ENCODE results near the gene CREG1. TPM values are rescaled to one million over a fixed set of nuclear protein-coding genes. Genes with fewer than 3 reads are reported as not detected.

Gene CREG1
- total RNA-seq, 1 donor from 2014 or later, result 36.0 TPM

DNA sequence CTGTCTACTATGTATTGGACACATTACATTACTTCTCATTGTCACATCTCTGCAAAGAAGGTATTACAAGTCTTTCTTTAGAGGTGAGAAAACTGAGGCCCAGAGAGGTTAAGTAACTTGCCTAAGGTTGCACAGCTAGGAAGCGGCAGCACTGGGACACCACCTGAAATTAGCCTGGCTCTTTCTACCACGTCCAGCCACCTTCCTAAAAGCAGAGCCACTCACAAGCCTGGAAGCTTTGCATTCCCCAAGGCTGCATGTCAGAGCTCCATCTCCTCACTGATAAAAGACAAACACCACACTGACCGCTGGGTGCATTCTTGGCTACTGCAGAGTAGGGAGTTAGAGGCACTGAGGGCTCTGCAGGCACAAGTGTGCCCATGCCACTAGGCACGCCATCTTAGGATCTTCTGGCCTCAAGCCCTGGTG lies 37.7 kb downstream of the CREG1 start:
- no peaks in the 10 kb centered on the region for H3K36me3 ChIP-seq (ENCODE audit: insufficient read depth, low read length)
- H3K79me2 ChIP-seq (ENCODE audit: insufficient read depth, low read length), result no peaks in the 10 kb centered on the region

DNA sequence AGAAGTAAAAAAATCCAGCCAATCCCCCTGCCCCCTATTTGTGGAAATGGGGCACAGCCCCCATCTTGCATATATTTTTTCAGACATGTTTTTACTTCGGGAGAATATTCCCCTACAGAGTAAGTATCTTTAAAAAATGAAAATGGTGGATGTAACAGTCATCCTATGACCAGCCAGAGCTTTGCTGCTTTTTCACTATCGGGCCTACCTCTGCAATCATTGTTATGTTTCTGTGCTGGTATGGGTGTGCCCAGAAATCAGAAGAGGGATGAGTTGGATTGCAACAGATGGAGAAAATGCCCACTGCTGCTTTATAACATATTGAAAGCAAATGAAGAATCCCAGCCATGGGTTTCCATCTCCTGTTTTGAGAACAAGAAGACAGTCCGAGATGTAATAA lies 38.1 kb downstream of the CREG1 start:
- peaks cover 24% of the 10 kb centered on the region for H3K27me3 Mint-ChIP-seq (ENCODE audit: low read depth, unreplicated experiment)
- H3K27ac Mint-ChIP-seq (ENCODE audit: unreplicated experiment), result no peak overlapping the region
- no peaks in the 10 kb centered on the region for H3K36me3 Mint-ChIP-seq (ENCODE audit: low read depth, unreplicated experiment)
- Histone ChIP-seq H3K4me2 (ENCODE audit: low read length) (no peak overlapping the region), H3K79me2 (ENCODE audit: insufficient read depth, low read length) (no peaks in the 10 kb centered on the region), H3K36me3 (ENCODE audit: insufficient read depth, low read length) (no peaks in the 10 kb centered on the region), H3K27me3 (ENCODE audit: insufficient read depth, low read length) (peaks cover 6% of the 10 kb centered on the region), H3K9ac (ENCODE audit: low read length) (no peak overlapping the region), H3K4me3 (ENCODE audit: insufficient read depth, low read depth, low read length) (no peak overlapping the region), H4K20me1 (ENCODE audit: insufficient read depth, low read length) (no peaks in the 10 kb centered on the region), H3K9me3 (ENCODE audit: insufficient read depth, low read depth, low read length) (no peaks in the 10 kb centered on the region), H3K27ac (ENCODE audit: low read depth, low read length) (no peak overlapping the region), H2AFZ (ENCODE audit: low read depth, low read length) (no peak overlapping the region), H3K4me1 (ENCODE audit: insufficient read depth, low read length) (no peaks in the 10 kb centered on the region)
- no peak for DNase-seq (ENCODE audit: low read depth)
- no peaks in the 10 kb centered on the region for H3K9me3 Mint-ChIP-seq (ENCODE audit: unreplicated experiment)
- FAIRE-seq, result no peak
- no peak overlapping the region for H3K4me3 Mint-ChIP-seq (ENCODE audit: unreplicated experiment)
- H3K4me1 Mint-ChIP-seq (ENCODE audit: low read depth, unreplicated experiment), result no peaks in the 10 kb centered on the region
- no peak for TF ChIP-seq EZH2 (IDR thresholded peaks at IDR 0.05; ENCODE audit: insufficient read depth, low read length)
- TF ChIP-seq, protein P1, sequence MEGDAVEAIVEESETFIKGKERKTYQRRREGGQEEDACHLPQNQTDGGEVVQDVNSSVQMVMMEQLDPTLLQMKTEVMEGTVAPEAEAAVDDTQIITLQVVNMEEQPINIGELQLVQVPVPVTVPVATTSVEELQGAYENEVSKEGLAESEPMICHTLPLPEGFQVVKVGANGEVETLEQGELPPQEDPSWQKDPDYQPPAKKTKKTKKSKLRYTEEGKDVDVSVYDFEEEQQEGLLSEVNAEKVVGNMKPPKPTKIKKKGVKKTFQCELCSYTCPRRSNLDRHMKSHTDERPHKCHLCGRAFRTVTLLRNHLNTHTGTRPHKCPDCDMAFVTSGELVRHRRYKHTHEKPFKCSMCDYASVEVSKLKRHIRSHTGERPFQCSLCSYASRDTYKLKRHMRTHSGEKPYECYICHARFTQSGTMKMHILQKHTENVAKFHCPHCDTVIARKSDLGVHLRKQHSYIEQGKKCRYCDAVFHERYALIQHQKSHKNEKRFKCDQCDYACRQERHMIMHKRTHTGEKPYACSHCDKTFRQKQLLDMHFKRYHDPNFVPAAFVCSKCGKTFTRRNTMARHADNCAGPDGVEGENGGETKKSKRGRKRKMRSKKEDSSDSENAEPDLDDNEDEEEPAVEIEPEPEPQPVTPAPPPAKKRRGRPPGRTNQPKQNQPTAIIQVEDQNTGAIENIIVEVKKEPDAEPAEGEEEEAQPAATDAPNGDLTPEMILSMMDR (IDR thresholded peaks at IDR 0.05; ENCODE audit: insufficient read depth, low read depth, low read length), result no peak

More for the DNA sequence above, 37.7 kb downstream of the CREG1 start:
- no peak for FAIRE-seq
- no peak overlapping the region for H3K4me3 Mint-ChIP-seq (ENCODE audit: unreplicated experiment)
- Histone ChIP-seq H3K4me2 (ENCODE audit: low read length) (no peak overlapping the region), H2AFZ (ENCODE audit: low read depth, low read length) (no peak overlapping the region), H3K4me1 (ENCODE audit: insufficient read depth, low read length) (no peaks in the 10 kb centered on the region), H3K9me3 (ENCODE audit: insufficient read depth, low read depth, low read length) (no peaks in the 10 kb centered on the region), H3K4me3 (ENCODE audit: insufficient read depth, low read depth, low read length) (no peak overlapping the region), H3K27ac (ENCODE audit: low read depth, low read length) (no peak overlapping the region), H3K9ac (ENCODE audit: low read length) (no peak overlapping the region), H3K27me3 (ENCODE audit: insufficient read depth, low read length) (peaks cover 6% of the 10 kb centered on the region), H4K20me1 (ENCODE audit: insufficient read depth, low read length) (no peaks in the 10 kb centered on the region)
- peaks cover 21% of the 10 kb centered on the region for H3K27me3 Mint-ChIP-seq (ENCODE audit: low read depth, unreplicated experiment)
- no peak for TF ChIP-seq EZH2 (IDR thresholded peaks at IDR 0.05; ENCODE audit: insufficient read depth, low read length)
- TF ChIP-seq, protein P1 (IDR thresholded peaks at IDR 0.05; ENCODE audit: insufficient read depth, low read depth, low read length), result no peak
- DNase-seq (ENCODE audit: low read depth), result no peak
- H3K9me3 Mint-ChIP-seq (ENCODE audit: unreplicated experiment), result no peaks in the 10 kb centered on the region
- no peak overlapping the region for H3K27ac Mint-ChIP-seq (ENCODE audit: unreplicated experiment)
- H3K4me1 Mint-ChIP-seq (ENCODE audit: low read depth, unreplicated experiment), result no peaks in the 10 kb centered on the region
- H3K36me3 Mint-ChIP-seq (ENCODE audit: low read depth, unreplicated experiment), result no peaks in the 10 kb centered on the region

DNA sequence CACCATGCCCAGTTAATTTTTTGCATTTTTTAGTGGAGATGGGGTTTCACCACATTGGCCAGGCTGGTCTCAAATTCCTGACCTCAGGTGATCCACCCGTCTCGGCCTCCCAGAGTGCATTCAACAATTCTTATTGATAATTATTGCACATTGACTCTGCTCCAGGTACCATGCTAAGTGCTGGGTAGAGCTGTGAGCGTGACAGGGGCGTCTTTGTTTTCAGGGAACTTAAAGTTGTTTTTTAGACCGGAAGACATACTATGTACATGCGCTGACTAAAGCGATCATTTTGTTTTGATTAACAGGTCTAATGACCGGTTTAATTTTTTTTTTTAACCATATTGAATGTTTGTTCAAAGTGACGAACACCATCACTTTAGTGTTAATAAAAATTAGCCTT lies 39.3 kb downstream of the CREG1 start:
- Mint-ChIP-seq H3K27me3 (ENCODE audit: low read depth, unreplicated experiment) (peaks cover 22% of the 10 kb centered on the region), H3K36me3 (ENCODE audit: low read depth, unreplicated experiment) (no peaks in the 10 kb centered on the region), H3K4me1 (ENCODE audit: low read depth, unreplicated experiment) (no peaks in the 10 kb centered on the region), H3K27ac (ENCODE audit: unreplicated experiment) (no peak overlapping the region), H3K9me3 (ENCODE audit: unreplicated experiment) (no peaks in the 10 kb centered on the region), H3K4me3 (ENCODE audit: unreplicated experiment) (no peak overlapping the region)
- H3K79me2 ChIP-seq (ENCODE audit: insufficient read depth, low read length), result no peaks in the 10 kb centered on the region
- no peak overlapping the region for H3K4me3 ChIP-seq (ENCODE audit: insufficient read depth, low read depth, low read length)
- FAIRE-seq (no peak), DNase-seq (ENCODE audit: low read depth) (no peak)
- H3K27me3 ChIP-seq (ENCODE audit: insufficient read depth, low read length), result peaks cover 3% of the 10 kb centered on the region
- no peak overlapping the region for H2AFZ ChIP-seq (ENCODE audit: low read depth, low read length)
- no peaks in the 10 kb centered on the region for H3K36me3 ChIP-seq (ENCODE audit: insufficient read depth, low read length)
- no peak overlapping the region for H3K4me2 ChIP-seq (ENCODE audit: low read length)
- H3K4me1 ChIP-seq (ENCODE audit: insufficient read depth, low read length), result no peaks in the 10 kb centered on the region
- no peak overlapping the region for H3K9ac ChIP-seq (ENCODE audit: low read length)
- no peaks in the 10 kb centered on the region for H4K20me1 ChIP-seq (ENCODE audit: insufficient read depth, low read length)
- TF ChIP-seq, protein P1 (IDR thresholded peaks at IDR 0.05; ENCODE audit: insufficient read depth, low read depth, low read length), result no peak
- TF ChIP-seq EZH2 (IDR thresholded peaks at IDR 0.05; ENCODE audit: insufficient read depth, low read length), result no peak
- no peak overlapping the region for H3K27ac ChIP-seq (ENCODE audit: low read depth, low read length)
- no peaks in the 10 kb centered on the region for H3K9me3 ChIP-seq (ENCODE audit: insufficient read depth, low read depth, low read length)
